ENCODE data around the gene UNC119. TPM values are rescaled to one million over a fixed set of nuclear protein-coding genes. Genes with fewer than 3 reads are reported as not detected.
A peak's percentile ranks its signal among the peaks of the same experiment; 100 is the strongest.

Gene UNC119
- total RNA-seq, 1 experiment from 2014 or later: 43.2 TPM

- Histone ChIP-seq H3K9me3 (ENCODE audit: control insufficient read depth in 1 of 2, insufficient read depth in 1 of 2, low read depth in 1 of 2, low read length in 2 of 2) (no peaks in the 10 kb centered on the region), H3K4me3 (replicated peaks in 1 of 2; ENCODE audit: low read depth in 1 of 2, low read length in 2 of 2) (no peak overlapping the region), H4K20me1 (ENCODE audit: insufficient read depth) (no peaks in the 10 kb centered on the region), H3K4me1 (ENCODE audit: control insufficient read depth in 1 of 2, insufficient read depth in 2 of 2, low read length in 2 of 2) (peaks cover 2 to 23% of the 10 kb centered on the region in 2 experiments; a peak in 3 of 4 replicates), H3K27me3 (ENCODE audit: insufficient read depth, low read length) (no peaks in the 10 kb centered on the region), H3K9ac (ENCODE audit: low read length) (no peak overlapping the region), H3K9me2 (ENCODE audit: insufficient read depth) (no peaks in the 10 kb centered on the region), H3K4me2 (ENCODE audit: low read length) (no peak overlapping the region), H3K36me3 (ENCODE audit: control insufficient read depth in 1 of 2, insufficient read depth in 2 of 2, low read length in 2 of 2) (peaks cover 0 to 4% of the 10 kb centered on the region in 2 experiments; a peak in 2 of 4 replicates), H3K27ac (ENCODE audit: low read depth, low read length) (no peak overlapping the region), H2AFZ (ENCODE audit: low read depth, low read length, poor library complexity, severe bottlenecking) (no peak overlapping the region), H3K79me2 (ENCODE audit: insufficient read depth, low read length) (peaks cover 16% of the 10 kb centered on the region; the same call in 1 of the 2 replicates)
- intact Hi-C loops (cut with micrococcal nuclease): loop anchor here (2.0 kb wide), 1 partner anchor 53 kb away; no protein-coding TSS in a partner anchor
- ChIA-PET CTCF (interaction anchor here (1.6 kb wide), 1 partner anchor 12 kb away, joined by 3 read pairs; no protein-coding TSS in a partner anchor), POLR2A (no interaction called here), RAD21 (ENCODE audit: low non-redundant PET in 1 of 2, low total read pairs in 2 of 2, uncharacterized antibody in 2 of 2, unreplicated experiment in 2 of 2) (no interaction called here)
- no TSS peak for BruUV-seq (replicated peaks)
- no peak for TF ChIP-seq POLR2A (IDR thresholded peaks at IDR 0.05; ENCODE audit: borderline replicate concordance, extremely low read depth, insufficient read depth, insufficient read length)
- no peak for TF ChIP-seq SIN3A (IDR thresholded peaks at IDR 0.05; ENCODE audit: low read depth)
- TF ChIP-seq CEBPB (IDR thresholded peaks at IDR 0.05; ENCODE audit: low read depth): no peak
- peak; percentile 65 for TF ChIP-seq RAD21 (IDR thresholded peaks at IDR 0.05; ENCODE audit: low read depth)
- TF ChIP-seq SP1 (IDR thresholded peaks at IDR 0.05; ENCODE audit: low read depth): no peak
- no peak for TF ChIP-seq CBX3 (IDR thresholded peaks at IDR 0.05; ENCODE audit: low read depth)
- TF ChIP-seq SRF (IDR thresholded peaks at IDR 0.05; ENCODE audit: low read depth): no peak
- TF ChIP-seq ATF3 (IDR thresholded peaks at IDR 0.05): no peak
- TF ChIP-seq CTCF (IDR thresholded peaks at IDR 0.05 in 2 of 3, conservative IDR thresholded peaks at IDR 0.05 in 1 of 3; ENCODE audit: borderline replicate concordance in 1 of 3, insufficient read depth in 1 of 3, low read depth in 2 of 3, low read length in 2 of 3): peak; percentile 97 to 99 (median 99)
- no peak for TF ChIP-seq ZFX (IDR thresholded peaks at IDR 0.05)
- DNase-seq (ENCODE audit: low read depth, low spot score) (peak; percentile 68), ATAC-seq (peak; percentile 83)
Measured at GRCh38 chr17:28547623-28548416, 4.6 kb downstream of the UNC119 start.

All from HCT116 (cell line).